GM23338 (cell line): ENCODE data around the gene CRIP3.

ENCODE experiments used
- CREB1 ChIP-seq: fragments of 250-450 bp; sonication (Bioruptor Pico); IDR thresholded peaks from 2 replicates; pipeline ENCODE4 v1.5.0; 2020; ENCODE audit warnings: low read depth, mild to moderate bottlenecking, moderate library complexity
- ETS1 ChIP-seq: IDR thresholded peaks from 2 replicates; pipeline ENCODE4 v1.6.1; 2016; ENCODE audit warnings: antibody characterized with exemption
- EZH2 ChIP-seq: fragments of 200-600 bp; sonication (generic); IDR thresholded peaks from one replicate; pipeline ENCODE4 v1.8.0; 2017; ENCODE audit warnings: antibody characterized with exemption, mild to moderate bottlenecking, low read depth; ENCODE audit not compliant: unreplicated experiment
- EZH2phosphoT487 ChIP-seq: fragments of 200-600 bp; sonication (generic); IDR thresholded peaks from one replicate; pipeline ENCODE4 v1.8.1; 2018; ENCODE audit warnings: antibody characterized with exemption; ENCODE audit not compliant: unreplicated experiment
- JUNB ChIP-seq: IDR thresholded peaks from one replicate; pipeline ENCODE4 v1.6.1; 2016; ENCODE audit warnings: antibody characterized with exemption; ENCODE audit not compliant: unreplicated experiment
- NANOG ChIP-seq: IDR thresholded peaks from 2 replicates; pipeline ENCODE4 v1.6.1; 2016; ENCODE audit warnings: antibody characterized with exemption, borderline replicate concordance
- POLR2AphosphoS5 ChIP-seq: IDR thresholded peaks from 2 replicates; pipeline ENCODE4 v1.6.1; 2016; ENCODE audit warnings: antibody characterized with exemption, low read depth
- REST ChIP-seq: IDR thresholded peaks from one replicate; pipeline ENCODE4 v1.6.1; 2018; ENCODE audit warnings: antibody characterized with exemption; ENCODE audit not compliant: unreplicated experiment
- STAT1 ChIP-seq: IDR thresholded peaks from one replicate; pipeline ENCODE4 v1.6.1; 2016; ENCODE audit warnings: antibody characterized with exemption; ENCODE audit not compliant: unreplicated experiment
- ZNF114 ChIP-seq: fragments of 250-450 bp; sonication (Bioruptor Pico); IDR thresholded peaks from 2 replicates; pipeline ENCODE4 v1.5.0; 2020; ENCODE audit warnings: mild to moderate bottlenecking, moderate library complexity
- ZNF331 ChIP-seq: fragments of 250-450 bp; sonication (Bioruptor Pico); IDR thresholded peaks from 2 replicates; pipeline ENCODE4 v1.5.0; 2020; ENCODE audit warnings: low read depth, mild to moderate bottlenecking, moderate library complexity
- TF ChIP-seq, protein P1 (sequence below), 2 experiments: fragments of 200-600 bp in 1 of 2; sonication (generic) in 1 of 2; conservative IDR thresholded peaks; 2 replicates each; pipeline versions ENCODE4 v1.5.1 to v1.6.1; 2016 to 2017; ENCODE audit warnings: antibody characterized with exemption in 2 of 2, low read depth in 2 of 2, mild to moderate bottlenecking in 2 of 2, moderate library complexity in 1 of 2

DNA sequence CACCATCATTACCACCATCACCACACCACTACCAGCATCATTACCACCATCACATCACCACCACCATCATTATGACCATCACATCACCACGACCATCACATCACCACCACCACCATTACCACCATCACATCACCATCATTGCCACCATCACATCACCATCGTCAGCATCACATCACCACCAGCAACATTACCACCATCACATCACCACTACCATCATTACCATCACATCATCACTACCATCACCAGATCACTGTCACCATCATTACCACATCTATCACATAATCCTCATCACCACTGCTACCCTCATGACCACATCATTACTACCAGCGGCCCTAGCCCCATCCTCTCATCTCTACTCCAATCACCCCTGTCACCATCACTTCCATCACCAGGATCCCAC, 14.1 kb downstream of the CRIP3 start:
- TF ChIP-seq, protein P1, sequence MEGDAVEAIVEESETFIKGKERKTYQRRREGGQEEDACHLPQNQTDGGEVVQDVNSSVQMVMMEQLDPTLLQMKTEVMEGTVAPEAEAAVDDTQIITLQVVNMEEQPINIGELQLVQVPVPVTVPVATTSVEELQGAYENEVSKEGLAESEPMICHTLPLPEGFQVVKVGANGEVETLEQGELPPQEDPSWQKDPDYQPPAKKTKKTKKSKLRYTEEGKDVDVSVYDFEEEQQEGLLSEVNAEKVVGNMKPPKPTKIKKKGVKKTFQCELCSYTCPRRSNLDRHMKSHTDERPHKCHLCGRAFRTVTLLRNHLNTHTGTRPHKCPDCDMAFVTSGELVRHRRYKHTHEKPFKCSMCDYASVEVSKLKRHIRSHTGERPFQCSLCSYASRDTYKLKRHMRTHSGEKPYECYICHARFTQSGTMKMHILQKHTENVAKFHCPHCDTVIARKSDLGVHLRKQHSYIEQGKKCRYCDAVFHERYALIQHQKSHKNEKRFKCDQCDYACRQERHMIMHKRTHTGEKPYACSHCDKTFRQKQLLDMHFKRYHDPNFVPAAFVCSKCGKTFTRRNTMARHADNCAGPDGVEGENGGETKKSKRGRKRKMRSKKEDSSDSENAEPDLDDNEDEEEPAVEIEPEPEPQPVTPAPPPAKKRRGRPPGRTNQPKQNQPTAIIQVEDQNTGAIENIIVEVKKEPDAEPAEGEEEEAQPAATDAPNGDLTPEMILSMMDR (conservative IDR thresholded peaks at IDR 0.05; ENCODE audit: low read depth in 2 of 2), result no peak
- TF ChIP-seq JUNB (no peak), ETS1 (no peak), POLR2AphosphoS5 (no peak), EZH2 (no peak), EZH2phosphoT487 (no peak), CREB1 (no peak), REST (no peak), ZNF331 (CRISPR knock-in tag) (no peak), NANOG (no peak), STAT1 (no peak), ZNF114 (CRISPR knock-in tag) (no peak)
